A673 (cell line): ENCODE measurements around the gene AKAP6. TPM values are rescaled to one million over a fixed set of nuclear protein-coding genes. Genes with fewer than 3 reads are reported as not detected.

ENCODE experiments used
- BruUV-seq: library from RNA; stranded (reverse); fragments of 400-500 nt; replicated peaks from 2 replicates; lab custom pipeline; 2021; lab: Mats Ljungman, UMichigan
- CTCF ChIA-PET: fragments of 300-600 bp; sonication (Branson Sonifier 250); formaldehyde crosslinking; loops from one replicate; lab custom pipeline; 2022; ENCODE audit warnings: antibody characterized with exemption; lab: Charles Lee
- POLR2A ChIA-PET: fragments of 300-600 bp; sonication (Branson Sonifier 250); formaldehyde crosslinking; loops from one replicate; lab custom pipeline; 2022; ENCODE audit warnings: antibody characterized with exemption; ENCODE audit not compliant: low non-redundant PET; lab: Charles Lee
- DNase-seq: peaks from one replicate; pipeline ENCODE4 v3.0.0-alpha.2; 2015; ENCODE audit warnings: low spot score
- H3K27ac ChIP-seq: fragments of 200-600 bp; sonication (generic); 2 replicates; pipeline ENCODE4 v1.5.1; 2016; ENCODE audit warnings: mixed run types, low read depth, mild to moderate bottlenecking, mixed read lengths, antibody characterized with exemption, low read length; ENCODE audit not compliant: poor library complexity, severe bottlenecking
- H3K27me3 ChIP-seq: fragments of 200-600 bp; sonication (generic); replicated peaks from 2 replicates; pipeline ENCODE4 v1.6.1; 2017; ENCODE audit warnings: mixed run types, low read depth, mild to moderate bottlenecking, mixed read lengths, antibody characterized with exemption, low read length; ENCODE audit not compliant: insufficient read depth, poor library complexity
- H3K36me3 ChIP-seq: fragments of 200-600 bp; sonication (generic); 2 replicates; pipeline ENCODE4 v1.6.1; 2016; ENCODE audit warnings: mixed run types, mild to moderate bottlenecking, mixed read lengths, antibody characterized with exemption, low read length; ENCODE audit not compliant: insufficient read depth, poor library complexity, severe bottlenecking
- H3K4me1 ChIP-seq: fragments of 200-600 bp; sonication (generic); 2 replicates; pipeline ENCODE4 v1.6.1; 2017; ENCODE audit warnings: mixed run types, mild to moderate bottlenecking, mixed read lengths, antibody characterized with exemption, low read length; ENCODE audit not compliant: insufficient read depth, poor library complexity, severe bottlenecking
- H3K4me3 ChIP-seq: fragments of 200-600 bp; sonication (generic); 2 replicates; pipeline ENCODE4 v1.5.1; 2016; ENCODE audit warnings: low read depth, mixed run types, mild to moderate bottlenecking, mixed read lengths, low read length; ENCODE audit not compliant: poor library complexity, severe bottlenecking
- H3K9me3 ChIP-seq: fragments of 200-600 bp; sonication (generic); 2 replicates; pipeline ENCODE4 v1.6.1; 2016; ENCODE audit warnings: mixed run types, low read depth, mild to moderate bottlenecking, mixed read lengths, antibody characterized with exemption, low read length; ENCODE audit not compliant: poor library complexity, severe bottlenecking
- EZH2 ChIP-seq: fragments of 200-600 bp; sonication (generic); IDR thresholded peaks from 2 replicates; pipeline ENCODE4 v1.6.1; 2017; ENCODE audit warnings: borderline replicate concordance, low read depth, mild to moderate bottlenecking, mixed read lengths, antibody characterized with exemption, low read length; ENCODE audit not compliant: poor library complexity, severe bottlenecking
- intact Hi-C: fragments of 100-400 bp; cut with micrococcal nuclease; formaldehyde crosslinking; loops from one replicate; pipeline ENCODE4 v1.10.0; 2022; ENCODE audit not compliant: unreplicated experiment
- total RNA-seq: library from RNA; stranded (reverse); gene quantifications from 2 replicates; pipeline ENCODE4 v1.2.3, GENCODE V29; 2021
- TF ChIP-seq, protein P1 (sequence below): fragments of 300-800, 200-600 bp; sonication (generic); conservative IDR thresholded peaks from 2 replicates; pipeline ENCODE4 v1.5.1; 2017; ENCODE audit warnings: low read depth, mild to moderate bottlenecking, antibody characterized with exemption, low read length, moderate library complexity, mixed read lengths

Gene AKAP6
- total RNA-seq, 1 experiment from 2014 or later = 0.73 TPM

DNA sequence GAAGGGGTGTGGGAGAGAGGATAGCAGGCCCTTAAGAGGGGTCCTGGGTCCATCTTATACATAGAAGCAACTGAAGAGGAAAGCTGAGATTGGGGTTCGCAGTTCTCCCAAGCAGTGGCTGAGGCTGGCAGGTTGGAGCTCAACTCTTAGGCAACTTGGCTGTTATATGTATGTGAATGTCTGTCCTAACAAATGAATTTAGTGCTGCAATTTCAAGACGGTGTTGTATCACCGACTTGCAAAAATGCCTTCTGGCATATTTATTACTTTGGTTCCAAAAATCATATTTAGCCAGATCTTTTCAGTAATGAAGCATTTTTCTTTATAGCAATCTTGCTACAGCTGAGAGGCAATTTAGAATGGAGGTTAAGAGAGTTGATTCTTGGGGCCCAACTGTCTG is 148.3 kb downstream of the AKAP6 start:
- Histone ChIP-seq H3K27ac (no peak overlapping the region), H3K4me1 (peaks cover 10% of the 10 kb centered on the region), H3K9me3 (no peaks in the 10 kb centered on the region), H3K27me3 (no peaks in the 10 kb centered on the region), H3K36me3 (no peaks in the 10 kb centered on the region), H3K4me3 (no peak overlapping the region)
- no peak for DNase-seq
- no peak for TF ChIP-seq EZH2
- TF ChIP-seq, protein P1, sequence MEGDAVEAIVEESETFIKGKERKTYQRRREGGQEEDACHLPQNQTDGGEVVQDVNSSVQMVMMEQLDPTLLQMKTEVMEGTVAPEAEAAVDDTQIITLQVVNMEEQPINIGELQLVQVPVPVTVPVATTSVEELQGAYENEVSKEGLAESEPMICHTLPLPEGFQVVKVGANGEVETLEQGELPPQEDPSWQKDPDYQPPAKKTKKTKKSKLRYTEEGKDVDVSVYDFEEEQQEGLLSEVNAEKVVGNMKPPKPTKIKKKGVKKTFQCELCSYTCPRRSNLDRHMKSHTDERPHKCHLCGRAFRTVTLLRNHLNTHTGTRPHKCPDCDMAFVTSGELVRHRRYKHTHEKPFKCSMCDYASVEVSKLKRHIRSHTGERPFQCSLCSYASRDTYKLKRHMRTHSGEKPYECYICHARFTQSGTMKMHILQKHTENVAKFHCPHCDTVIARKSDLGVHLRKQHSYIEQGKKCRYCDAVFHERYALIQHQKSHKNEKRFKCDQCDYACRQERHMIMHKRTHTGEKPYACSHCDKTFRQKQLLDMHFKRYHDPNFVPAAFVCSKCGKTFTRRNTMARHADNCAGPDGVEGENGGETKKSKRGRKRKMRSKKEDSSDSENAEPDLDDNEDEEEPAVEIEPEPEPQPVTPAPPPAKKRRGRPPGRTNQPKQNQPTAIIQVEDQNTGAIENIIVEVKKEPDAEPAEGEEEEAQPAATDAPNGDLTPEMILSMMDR = no peak
- CTCF ChIA-PET = no interaction called here
- intact Hi-C loops = no loop called here
- BruUV-seq = no TSS peak
- POLR2A ChIA-PET = no interaction called here

DNA sequence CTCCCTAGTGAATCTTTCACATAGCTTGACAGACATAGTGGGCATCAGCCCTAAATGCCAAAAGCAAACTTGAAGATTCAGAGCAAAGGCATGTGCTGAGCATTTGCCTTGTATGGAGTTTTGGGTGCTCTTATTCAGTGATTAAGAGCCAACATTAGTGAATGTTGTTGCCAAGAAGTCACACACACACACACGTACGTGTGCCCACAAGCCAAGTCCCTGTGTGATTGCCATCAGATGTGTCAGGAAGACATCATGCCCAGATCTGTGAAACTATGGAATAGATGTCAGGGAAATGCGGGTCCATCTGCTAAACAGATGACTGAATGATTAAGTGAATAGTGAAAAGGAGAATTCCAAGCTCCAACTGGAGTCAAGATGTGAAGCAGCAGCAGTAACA is 149.0 kb downstream of the AKAP6 start:
- no peak for TF ChIP-seq EZH2
- TF ChIP-seq, protein P1 = no peak
- ChIA-PET CTCF (no interaction called here), POLR2A (no interaction called here)
- H3K4me1 ChIP-seq = peaks cover 4% of the 10 kb centered on the region
- no peaks in the 10 kb centered on the region for H3K9me3 ChIP-seq
- no TSS peak for BruUV-seq
- no peaks in the 10 kb centered on the region for H3K36me3 ChIP-seq
- no peaks in the 10 kb centered on the region for H3K27me3 ChIP-seq
- no peak overlapping the region for H3K27ac ChIP-seq
- no peak for DNase-seq
- intact Hi-C loops = no loop called here
- H3K4me3 ChIP-seq = no peak overlapping the region

DNA sequence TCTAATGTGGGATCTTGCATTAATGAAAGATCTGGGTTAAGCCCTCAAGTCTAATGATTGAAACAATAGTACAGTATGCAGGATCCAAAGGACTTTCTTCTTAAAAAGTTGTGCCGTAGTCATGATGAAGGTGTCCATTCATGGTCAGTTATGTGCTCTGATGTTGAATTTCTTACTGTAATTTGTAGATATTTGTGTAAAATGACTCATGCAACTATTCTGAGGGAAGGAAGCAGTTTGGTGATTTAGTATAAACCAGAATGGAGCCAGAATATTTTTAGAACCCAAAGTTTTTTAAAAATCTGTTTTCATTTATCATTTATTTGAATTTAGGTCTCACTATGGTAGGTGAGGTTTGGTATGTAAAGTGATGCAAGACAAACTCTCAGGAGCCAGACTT is 151.2 kb downstream of the AKAP6 start:
- Histone ChIP-seq H3K9me3 (no peaks in the 10 kb centered on the region), H3K36me3 (no peaks in the 10 kb centered on the region), H3K27me3 (no peaks in the 10 kb centered on the region), H3K4me1 (no peaks in the 10 kb centered on the region), H3K4me3 (no peak overlapping the region), H3K27ac (no peak overlapping the region)
- intact Hi-C loops = no loop called here
- TF ChIP-seq EZH2 = no peak
- TF ChIP-seq, protein P1 = no peak
- BruUV-seq = no TSS peak
- CTCF ChIA-PET = no interaction called here
- POLR2A ChIA-PET = no interaction called here
- no peak for DNase-seq
